ENCODE data around the gene CCR4. TPM values are rescaled to one million over a fixed set of nuclear protein-coding genes. Genes with fewer than 3 reads are reported as not detected.
"Not testable (repeated sequence)": the region's sequence is repeated elsewhere in the genome, so short reads cannot be mapped to it uniquely, and the experiment has no call there.

Gene CCR4
- polyA plus RNA-seq, 10 donors: 0.07 to 1.3 (median 0.10) TPM; not detected in 1

DNA sequence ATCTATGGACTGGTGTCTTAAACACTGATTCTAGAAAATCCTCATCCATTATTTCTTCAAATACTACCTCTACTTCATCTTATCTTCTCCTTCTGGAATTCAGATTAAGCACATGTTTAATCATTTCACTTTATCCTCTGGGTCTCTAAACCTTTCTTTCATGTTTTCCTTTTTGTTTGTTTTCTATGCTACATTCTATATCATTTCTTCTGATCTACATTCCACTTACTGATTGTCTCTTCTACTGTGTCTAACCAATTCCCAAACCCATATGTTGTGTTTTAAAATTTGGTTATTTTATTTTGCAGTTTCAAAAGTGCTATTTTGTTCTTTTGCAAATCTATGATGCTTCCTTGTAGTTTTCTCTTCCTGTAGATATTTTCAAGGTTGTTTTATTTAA lies 31.7 kb downstream of the CCR4 start:
- DNase-seq: no peak

DNA sequence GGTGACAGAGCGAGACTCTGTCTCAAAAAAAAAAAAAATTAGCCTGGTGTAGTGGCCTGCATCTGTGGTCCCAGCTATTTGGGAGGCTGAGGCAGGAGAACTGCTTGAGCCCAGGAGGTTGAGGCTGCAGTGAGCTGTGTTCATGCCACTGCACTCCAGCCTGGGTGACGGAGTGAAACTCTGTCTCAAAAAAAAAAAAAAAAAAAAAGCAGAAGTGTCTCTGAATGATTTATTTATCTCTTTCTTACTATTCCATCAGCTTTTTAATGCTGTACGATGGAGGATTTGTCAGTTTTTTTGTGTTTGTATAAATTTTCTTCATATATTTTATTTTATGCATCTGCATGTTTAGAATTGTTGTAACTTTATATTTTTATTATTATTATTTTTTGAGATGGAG lies 33.5 kb downstream of the CCR4 start:
- DNase-seq: not testable (repeated sequence)

DNA sequence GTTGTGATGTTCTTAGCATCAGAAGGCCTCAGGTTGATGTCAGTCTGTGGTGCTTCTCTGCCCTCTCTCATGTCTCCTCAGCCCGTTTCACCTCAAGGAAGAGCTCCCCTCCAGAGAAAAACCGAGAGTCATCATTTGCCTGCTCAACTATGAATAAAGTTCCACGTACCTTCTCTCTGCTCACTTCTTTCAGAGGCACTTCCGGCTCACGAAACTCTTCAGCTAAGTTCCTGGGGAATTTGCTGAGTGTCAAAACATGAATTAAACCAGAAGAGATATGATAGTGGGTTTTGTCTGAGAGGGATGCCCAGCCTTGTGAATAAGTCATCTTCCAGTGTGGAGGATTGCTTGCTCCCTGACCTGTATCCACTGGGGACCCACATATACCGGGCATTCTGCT lies 37.7 kb downstream of the CCR4 start:
- no peak for DNase-seq

DNA sequence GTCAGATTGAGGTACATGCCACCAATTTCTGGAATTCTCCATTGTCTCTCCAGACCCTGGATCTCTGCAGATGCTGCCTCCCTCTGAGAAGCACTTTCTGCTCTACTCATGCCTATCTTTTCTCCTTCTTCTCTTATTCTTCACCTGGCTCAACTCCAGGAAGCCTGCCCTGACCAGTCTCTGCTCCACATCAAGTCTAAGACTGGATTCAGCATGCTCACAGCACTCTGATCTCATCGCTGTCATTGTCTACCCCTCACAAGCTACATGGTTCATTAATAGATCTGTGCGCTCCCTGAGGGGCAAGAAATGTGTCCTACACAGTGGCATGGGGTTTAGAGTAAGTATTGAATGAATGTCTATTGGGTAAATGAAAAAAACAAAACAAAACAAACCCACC lies 38.7 kb downstream of the CCR4 start:
- no peak for DNase-seq

DNA sequence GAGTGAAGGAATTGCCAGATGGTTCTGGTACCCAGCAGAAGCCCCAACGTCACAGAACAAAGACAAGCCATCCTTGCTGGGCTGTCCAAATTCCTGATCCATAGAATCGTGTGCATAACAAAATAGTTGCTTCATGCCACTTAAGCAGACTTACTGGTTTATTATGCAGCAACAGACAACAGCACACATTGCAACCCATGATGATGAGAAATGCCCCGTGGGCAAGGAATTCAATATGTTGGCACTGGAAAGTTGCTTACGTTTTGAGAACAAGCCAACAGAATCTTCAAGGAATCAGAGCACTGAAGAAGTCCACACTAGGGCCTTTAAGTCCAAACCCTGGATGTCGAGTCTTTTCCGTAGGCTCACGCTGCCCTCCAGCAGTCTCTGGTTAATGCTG lies 40.3 kb downstream of the CCR4 start:
- DNase-seq: no peak

DNA sequence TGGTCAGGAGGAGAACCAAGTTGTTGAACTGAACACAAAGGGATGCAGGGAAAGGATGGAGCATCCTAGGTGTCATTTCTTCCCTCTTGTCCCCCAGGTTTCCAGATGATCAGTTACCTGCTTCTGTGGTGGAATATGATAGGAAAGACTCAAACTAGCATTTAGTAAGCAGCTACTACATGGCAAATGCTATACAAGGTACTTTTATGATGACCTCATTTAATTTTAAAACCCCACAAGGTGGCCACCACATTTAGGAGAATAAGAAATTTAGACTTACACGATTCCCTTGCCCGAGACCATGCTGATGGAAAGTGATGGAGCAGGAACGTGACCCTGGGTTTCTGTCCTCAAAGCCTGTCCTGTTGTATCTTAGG lies 40.9 kb downstream of the CCR4 start:
- DNase-seq: no peak

DNA sequence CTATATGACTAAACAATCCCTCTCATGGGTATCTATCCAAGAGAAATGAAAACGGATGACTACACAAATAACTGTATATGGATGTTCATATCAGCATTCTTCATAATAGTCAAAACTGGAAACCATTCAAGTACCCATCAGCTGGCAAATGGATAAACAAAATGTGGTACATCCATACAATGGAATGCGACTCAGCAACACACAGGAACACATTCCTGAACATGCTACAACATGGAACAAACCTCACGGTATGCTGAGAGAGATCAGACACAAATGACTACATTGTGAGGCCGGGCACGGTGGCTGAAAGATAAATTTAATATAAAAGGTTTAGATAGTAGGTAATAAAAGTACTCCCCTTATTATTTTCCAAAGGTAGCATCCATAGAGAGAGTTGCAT lies 42.6 kb downstream of the CCR4 start:
- no peak for DNase-seq

DNA sequence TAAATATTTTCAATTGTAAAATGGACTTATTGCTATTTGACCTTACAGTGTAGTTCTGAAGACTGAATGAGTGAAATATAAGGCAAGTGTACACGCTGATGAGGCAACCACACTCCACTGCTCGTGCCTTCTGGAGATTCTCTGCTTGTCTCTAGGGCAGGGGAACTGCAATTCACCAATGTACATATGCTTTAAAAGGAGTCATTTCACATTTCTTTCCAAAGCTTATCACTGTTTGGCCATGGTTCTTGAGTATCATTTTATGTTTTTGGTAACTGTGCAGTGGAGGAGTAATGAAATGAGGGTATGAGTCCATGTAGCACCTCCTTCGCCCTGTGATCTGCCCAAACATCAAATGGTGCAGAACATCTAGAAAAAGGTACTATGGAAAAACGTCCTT lies 43.7 kb downstream of the CCR4 start:
- no peak for DNase-seq

DNA sequence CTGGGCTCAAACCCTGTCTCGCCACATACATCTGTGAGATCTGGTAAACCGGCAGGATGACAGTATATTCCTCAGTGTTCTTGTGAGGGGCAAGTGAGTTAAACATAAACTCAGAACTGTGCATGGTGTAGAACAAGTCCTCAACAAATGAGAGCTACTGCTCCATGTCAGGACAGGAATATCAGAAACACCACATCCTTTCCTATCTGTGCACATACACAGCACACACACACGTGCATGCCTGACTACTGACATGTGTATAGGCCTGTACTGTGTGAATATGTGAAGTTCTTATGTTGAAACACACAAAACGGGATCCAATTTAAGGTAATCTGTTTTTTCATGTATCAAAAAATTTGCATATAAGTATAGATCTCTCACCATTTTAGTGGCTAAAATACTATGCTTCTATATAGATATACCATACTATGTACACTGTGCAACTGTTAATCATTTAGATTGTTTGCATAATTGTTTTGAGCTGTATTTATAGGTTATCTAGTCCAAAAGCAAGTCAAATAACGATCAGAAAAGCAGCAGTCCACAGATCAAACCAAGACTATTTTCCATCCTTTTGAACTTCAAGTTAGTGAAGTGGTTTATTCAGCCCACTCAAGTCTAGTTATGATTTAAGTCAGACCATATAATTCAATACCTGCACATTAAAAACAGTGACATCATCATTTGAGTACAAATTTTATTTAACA lies 44.8 kb downstream of the CCR4 start:
- no peak for DNase-seq

DNA sequence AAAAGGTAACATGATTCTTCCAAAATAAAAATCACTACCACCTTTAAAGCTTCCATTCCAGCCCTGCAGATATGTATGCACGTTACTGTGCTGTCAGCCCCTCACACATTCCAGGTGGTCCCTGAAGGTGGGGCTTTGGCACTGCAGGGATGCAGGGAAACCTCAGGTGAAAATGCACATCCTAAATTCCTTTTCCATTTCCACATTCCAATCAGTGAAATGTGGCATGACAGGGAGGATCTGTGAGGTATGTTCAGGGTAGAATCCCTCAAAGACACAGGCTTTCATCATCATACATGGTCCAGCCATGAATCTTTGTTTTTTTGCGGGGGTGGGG lies 45.3 kb downstream of the CCR4 start:
- DNase-seq: no peak

DNA sequence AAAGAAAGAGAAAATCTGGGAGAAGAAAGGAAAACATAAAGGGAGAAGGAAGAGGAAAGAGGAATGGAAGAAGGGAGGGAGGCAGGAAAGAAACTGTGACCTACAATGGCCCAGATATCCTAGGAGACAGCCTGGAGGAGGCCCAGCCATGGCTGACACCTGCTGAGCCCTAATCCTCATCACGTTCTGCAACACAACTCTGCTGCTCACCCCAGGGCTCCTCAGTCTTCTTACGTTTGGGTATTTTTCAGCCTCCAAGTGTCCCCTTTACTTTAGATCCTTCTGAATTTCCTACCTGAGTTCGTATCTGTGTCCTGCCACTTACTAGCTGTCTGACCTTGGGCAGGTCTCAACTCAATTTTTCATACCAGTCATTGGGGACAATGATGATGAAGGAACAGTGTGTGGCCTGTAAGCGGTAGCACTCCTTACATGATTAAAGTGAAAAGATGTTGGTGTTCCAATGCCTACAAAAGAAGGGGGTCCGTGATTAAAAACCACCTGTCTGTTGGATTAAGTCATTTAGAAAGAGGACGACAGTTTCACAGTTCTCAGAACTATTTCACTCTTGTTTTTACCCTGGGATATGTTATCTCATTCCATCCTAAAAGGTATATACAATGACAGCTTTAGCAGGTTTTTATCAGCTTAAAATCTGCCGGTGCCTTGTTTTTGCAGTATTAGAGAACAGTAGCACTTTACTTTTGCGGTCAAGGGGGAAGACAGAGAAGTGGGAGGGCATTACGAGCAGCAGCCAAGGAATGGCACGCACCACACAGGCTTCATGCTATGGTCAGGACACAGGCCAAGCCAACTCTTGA lies 47.4 kb downstream of the CCR4 start:
- no peak for DNase-seq

DNA sequence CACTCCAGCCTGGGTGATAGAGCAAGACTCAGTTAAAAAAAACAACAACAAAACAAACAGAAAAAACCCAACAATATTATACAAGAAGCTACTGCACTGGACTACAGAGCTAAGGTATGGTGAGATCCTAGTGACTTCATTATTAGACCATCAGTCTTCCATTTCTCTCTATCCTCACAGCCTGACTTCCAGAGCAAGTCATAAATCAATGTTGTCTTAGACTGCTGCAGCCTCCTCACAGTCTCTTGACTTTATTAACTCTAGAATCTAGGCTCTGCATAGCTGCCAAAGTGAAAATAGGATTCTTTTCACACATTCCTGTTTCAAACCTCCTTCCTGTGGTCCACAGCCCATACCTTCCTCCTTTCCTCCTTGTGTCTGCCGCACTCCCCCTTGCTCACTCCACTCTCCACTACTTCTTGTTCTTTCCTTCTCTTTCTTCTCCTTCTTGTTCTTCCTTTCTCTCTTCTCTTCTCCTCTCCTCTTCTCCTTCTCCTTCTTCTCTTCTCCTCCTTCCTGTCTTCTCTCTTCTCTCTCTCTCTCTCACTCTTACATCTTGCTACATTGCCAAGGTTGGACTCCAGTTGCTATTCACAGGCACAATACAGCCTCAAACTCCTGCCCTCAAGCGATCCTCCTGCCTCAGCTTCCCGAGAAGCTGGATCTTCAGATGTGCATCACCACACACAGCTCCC lies 49.4 kb downstream of the CCR4 start:
- no peak for DNase-seq

DNA sequence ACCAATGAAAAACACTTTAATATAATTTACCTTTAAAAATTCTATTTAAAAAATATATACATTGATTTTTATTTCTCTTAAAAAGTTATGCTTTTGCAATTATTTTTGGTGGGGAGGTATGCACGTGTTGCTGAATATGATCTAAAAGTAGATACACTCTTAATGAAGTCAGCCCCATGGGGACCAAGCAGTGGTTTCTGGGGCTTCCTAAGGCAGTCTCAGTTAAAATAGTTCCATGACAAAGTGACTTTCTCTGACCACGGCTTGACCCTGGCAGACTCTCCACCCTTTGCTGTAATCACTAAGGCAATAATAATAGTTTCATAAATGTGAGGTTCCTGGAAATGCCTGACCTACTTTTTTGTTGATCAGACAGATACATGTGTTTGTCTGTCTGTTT lies 50.4 kb downstream of the CCR4 start:
- DNase-seq: peak; percentile 9 to 41 (median 36)

DNA sequence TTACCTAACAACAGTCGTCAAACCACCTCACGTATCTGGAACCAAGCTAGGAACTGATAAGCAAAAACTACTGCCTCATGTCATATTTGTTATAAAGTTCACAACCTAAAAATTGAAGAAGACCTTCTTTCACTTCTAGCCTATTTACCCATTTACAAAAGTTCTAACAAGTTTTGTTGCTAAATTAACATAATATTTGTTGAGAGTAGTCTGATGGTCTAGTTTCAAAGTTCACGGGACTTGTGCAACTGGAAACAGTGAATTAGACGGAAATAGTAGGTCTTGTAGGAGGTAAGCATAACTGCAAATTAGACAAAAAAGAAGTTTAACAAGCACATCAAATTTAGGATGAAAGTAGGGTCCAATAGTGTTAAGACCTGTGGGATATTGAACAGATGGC lies 51.9 kb downstream of the CCR4 start:
- no peak for DNase-seq

DNA sequence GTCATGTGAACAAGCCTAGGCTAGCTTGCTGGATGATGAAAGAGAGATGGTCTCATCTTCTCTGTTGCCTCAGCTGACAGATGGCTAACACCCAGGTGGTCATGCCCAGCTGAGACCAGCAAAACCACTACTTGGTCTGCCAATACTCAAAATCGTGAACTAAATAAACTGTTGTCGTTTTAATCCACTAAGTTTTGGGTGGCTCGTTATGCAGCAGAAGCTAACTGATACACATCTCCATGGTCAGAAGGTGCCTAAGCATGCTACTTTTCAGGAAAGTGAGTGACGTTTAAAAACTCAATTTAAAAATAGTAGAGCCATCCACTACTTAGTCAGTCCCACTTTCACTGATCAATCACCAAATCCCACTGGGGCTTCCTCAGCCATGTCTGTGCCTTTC lies 52.8 kb downstream of the CCR4 start:
- DNase-seq: no peak

DNA sequence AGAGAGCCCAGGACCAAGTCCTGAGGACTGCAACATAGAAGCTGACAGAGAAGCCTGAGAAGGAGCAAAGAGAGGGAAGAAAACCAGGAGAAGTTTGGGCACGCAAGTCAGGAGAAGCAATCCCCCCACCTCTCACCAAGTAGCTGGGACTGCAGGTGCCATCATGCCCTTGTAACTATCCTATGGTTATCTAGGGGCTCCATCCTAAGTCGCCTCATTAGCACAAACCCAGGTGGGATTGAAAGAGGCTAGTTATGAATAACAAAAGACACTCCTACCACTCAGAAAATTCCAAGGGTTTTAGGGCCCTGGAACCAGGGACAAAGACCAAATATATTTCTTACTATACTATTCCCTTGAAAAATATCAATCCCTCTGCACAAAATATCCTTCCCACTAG lies 53.5 kb downstream of the CCR4 start:
- no peak for DNase-seq

Other genes starting within 250 kb of the CCR4 start
- gene TRIM71, start 133.6 kb upstream of the CCR4 start, polyA plus RNA-seq (ENCODE audit: insufficient read length in 10 of 10): under 1 TPM; 0.12 to 0.76 (median 0.17) TPM
- gene GLB1, start 145.5 kb downstream of the CCR4 start, polyA plus RNA-seq (ENCODE audit: insufficient read length in 10 of 10): 10 to 100 TPM; 24.7 to 46.7 (median 31.7) TPM
- 1 to 10 TPM in 4 of 10 donors, under 1 TPM in 6; 0.52 to 1.3 (median 0.96) TPM for gene TMPPE, start 145.5 kb downstream of the CCR4 start, polyA plus RNA-seq (ENCODE audit: insufficient read length in 10 of 10)
- gene CRTAP, start 162.4 kb downstream of the CCR4 start, polyA plus RNA-seq (ENCODE audit: insufficient read length in 10 of 10): 100 to 1,000 TPM; 152 to 235 (median 192) TPM

Data from muscle of back (tissue), 11 donors.